Tongue (tissue), 2 donors: ENCODE results near the gene DHFR. TPM values are rescaled to one million over a fixed set of nuclear protein-coding genes. Genes with fewer than 3 reads are reported as not detected.
"Not testable (repeated sequence)": the region's sequence is repeated elsewhere in the genome, so short reads cannot be mapped to it uniquely, and the experiment has no call there.

Source experiments
- DNase-seq: peaks from one replicate; pipeline ENCODE4 v3.0.0-alpha.2; 2015
- total RNA-seq: library from RNA; depleted of rRNA; stranded (reverse); fragments of >200 nt; gene quantifications from one replicate; pipeline ENCODE4 v1.2.3, GENCODE V29; 2014

The DHFR gene
- total RNA-seq = 27.4 TPM

GRCh38 chr5:80654391-80655230 lies at the start of gene DHFR, which contains the start of gene MSH3:
TSS of gene DHFR (minus strand) at chr5:80654983. CDS start at chr5:80654489, 494 bp downstream.
TSS of gene MSH3 (plus strand) at chr5:80654652. CDS start at chr5:80654728, 76 bp downstream.
- peak; percentile 94 for DNase-seq

GRCh38 chr5:80704221-80704620 lies 49.4 kb upstream of the DHFR start:
- DNase-seq = no peak

DNA sequence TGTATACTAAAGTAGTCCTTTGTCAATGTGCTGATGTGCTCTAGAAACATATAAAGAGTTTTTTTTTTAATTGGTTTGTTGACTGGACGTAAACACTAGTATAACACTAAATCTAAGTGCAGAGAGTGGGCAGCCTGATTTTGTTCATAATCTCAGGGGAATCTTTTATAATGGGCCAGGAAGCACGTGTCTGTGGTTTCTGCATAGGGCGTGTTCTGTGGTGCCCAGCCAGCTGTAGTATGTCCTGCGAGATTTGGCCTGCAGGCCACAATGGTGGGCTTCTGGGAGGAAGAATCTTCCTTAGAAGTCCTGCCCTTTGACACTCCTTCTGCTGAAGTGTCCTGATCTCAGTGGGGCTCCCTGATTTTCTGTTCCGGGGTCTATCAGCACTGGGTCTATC lies 49.0 kb upstream of the DHFR start:
- no peak for DNase-seq

DNA sequence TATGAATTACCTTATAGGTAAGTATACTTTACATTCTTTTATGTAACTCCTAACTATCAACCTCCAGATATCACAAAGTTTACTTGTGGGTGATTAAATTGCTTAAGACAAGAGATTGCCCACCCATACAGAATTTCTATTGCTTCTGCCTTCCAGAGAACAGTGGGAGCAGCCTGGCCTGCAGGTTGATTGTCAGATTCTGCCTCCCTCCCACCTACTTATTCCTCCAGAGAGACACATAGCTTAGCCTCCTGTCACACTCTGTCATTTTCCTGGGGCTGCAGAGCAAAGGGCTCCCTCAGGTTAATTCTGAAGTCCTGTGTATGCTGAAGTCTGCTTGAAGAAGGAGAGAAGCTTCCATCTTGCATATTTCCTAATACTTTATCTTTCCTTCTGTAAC lies 48.5 kb upstream of the DHFR start:
- no peak for DNase-seq

- no peak for DNase-seq
These were observed 46.8 kb upstream of the DHFR start for GRCh38 chr5:80701597-80701996.

DNA sequence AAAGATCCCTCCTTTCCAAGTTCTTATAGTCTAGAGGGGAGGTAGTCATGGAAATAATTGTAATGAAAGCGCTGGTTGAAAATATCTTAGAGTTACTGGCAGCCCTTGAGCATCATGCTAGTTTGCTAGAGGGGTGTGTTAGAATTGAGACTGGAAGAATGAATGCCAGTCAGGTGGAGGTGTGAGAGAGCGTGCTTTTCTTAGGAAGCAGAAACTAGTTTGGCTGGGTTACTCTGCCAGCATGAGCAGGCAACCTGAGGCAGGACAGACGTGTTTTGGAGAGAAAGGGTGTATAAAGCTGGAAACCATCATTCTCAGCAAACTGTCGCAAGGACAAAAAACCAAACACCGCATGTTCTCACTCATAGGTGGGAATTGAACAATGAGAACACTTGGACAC lies 43.6 kb upstream of the DHFR start:
- no peak for DNase-seq

DNA sequence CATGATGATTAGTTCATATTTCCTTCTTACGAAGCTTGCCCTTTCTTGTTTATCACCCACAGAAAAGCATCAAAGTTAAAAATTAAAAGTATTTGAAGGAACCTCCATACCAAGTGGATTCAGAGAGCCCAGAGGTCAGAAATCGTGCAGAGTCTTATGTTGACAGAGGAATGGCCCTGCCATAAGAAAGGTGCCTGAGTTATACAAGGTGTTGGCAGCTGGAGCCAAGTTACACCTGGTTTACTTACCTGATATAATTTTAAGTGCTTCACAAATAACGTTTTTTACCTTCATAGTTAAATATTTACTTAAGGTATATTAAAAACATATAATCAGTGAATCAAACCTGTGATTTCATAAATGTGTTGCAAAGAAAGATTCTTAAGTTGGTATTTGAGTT lies 42.3 kb upstream of the DHFR start:
- DNase-seq = no peak

- no peak for DNase-seq
These were observed 41.7 kb upstream of the DHFR start for GRCh38 chr5:80696450-80696849.

- DNase-seq = no peak
These were observed 40.9 kb upstream of the DHFR start for GRCh38 chr5:80695666-80696065.

DNA sequence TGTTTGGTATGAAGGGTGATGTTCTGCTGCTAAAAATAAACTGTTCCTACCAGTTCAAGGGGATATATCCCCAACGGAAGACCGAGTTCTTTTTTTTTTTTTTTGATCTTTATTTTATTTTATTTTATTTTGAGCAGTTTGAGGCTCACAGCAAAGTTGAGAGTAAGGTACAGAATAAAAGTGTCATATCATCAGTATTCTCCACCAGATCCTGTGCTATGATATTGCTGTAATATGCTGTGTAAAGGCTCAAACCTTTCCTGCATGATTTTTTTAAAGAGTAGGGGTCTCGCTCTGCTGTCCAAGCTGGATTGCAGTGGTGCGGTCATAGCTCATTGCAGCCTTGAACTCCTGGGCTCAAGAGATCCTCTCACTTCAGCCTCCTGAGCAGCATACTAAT lies 34.8 kb upstream of the DHFR start:
- DNase-seq = no peak

- no peak for DNase-seq
These were observed 34.1 kb upstream of the DHFR start for GRCh38 chr5:80688648-80689420.

GRCh38 chr5:80686757-80687156 lies 32.0 kb upstream of the DHFR start:
- DNase-seq = peak; percentile 32

- peak; percentile 38 for DNase-seq
These were observed 21.9 kb upstream of the DHFR start for GRCh38 chr5:80676706-80677105.

DNA sequence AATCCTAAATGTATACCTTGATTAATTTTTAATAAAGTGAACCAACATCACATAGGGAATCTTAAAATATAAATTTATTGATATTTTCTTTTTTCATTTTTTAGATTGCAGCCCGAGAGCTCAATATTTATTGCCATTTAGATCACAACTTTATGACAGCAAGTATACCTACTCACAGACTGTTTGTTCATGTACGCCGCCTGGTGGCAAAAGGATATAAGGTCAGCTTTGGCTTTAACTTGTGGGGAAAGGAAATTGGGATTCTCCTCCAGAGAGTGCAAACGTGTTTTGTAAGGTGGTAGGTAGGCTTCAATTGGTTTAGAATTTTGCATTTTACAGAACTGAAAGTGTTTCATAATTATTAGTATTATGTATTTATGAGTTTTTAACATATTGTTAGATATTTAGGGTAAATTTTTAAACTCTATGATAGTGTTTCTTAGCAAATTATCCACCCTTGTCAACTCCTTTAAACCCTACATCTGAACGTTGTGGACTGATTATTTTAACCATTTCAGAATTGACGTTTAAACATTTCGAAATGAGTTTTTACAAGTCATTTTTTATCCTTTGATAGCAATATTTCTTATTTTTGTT lies 17.5 kb upstream of the DHFR start:
- DNase-seq = peak; percentile 90

DNA sequence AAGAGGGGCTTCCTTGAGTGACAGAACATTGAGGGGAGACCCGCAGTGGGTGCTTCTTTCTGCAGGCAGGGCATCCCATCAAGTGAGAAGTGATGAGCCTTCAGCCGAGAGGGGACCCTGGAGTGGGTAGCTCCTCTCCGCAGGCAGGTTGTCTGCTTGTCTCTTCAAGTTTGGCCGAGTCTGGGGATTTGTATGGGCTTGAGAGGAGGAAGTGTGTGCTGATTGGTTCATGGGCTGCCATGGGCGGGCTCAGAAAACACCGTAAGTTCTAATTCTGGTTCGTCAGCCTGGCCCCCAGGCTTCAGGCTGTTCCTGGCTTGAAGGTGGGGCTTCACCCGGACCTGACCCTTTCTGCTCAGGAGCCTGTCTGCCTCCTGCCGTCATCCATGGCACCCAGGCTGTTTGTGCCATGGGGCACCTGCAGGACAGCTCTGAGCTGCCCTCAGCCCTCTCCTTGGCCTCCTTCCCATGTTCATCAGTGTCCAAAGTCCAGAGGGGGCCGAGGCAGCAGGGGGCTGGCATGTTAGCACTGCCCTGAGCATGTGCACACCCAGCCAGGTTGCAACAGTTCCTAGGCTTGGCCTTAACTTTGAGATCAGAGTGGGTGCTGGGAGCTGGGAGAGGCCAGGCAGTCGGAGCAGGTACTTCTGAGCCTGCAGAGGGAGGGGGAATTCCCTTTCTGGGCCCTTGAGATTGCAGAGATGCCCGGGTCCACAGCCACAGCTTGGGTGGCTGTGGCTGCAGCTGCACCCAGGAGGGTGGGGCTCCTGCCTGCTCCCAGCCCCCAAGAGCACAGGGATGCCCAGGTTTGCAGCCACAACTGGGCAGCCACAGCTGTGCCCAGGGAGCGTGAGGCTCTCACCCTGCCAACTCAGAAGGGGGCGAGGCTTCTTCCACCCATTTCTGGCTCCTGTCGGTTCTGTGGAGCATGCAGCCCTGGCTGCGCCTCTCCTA lies 13.5 kb upstream of the DHFR start:
- no peak for DNase-seq

- no peak for DNase-seq
These were observed 12.6 kb upstream of the DHFR start for GRCh38 chr5:80667384-80667783.

DNA sequence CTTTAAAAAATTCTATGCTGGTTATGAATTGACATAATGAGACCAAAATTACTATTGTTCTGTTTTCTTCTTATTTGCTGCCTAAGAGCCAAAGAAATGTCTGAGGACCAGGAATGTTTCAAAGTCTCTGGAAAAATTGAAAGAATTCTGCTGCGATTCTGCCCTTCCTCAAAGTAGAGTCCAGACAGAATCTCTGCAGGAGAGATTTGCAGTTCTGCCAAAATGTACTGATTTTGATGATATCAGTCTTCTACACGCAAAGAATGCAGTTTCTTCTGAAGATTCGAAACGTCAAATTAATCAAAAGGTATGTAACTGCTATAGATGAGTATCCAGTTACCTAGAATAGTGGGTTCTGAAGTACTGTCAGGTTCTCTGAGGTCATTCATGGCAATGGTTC lies 10.3 kb upstream of the DHFR start:
- no peak for DNase-seq

- DNase-seq = no peak
These were observed 7.3 kb upstream of the DHFR start for GRCh38 chr5:80662108-80662507.

- DNase-seq = not testable (repeated sequence)
These were observed 5.9 kb upstream of the DHFR start for GRCh38 chr5:80660661-80661060.

DNA sequence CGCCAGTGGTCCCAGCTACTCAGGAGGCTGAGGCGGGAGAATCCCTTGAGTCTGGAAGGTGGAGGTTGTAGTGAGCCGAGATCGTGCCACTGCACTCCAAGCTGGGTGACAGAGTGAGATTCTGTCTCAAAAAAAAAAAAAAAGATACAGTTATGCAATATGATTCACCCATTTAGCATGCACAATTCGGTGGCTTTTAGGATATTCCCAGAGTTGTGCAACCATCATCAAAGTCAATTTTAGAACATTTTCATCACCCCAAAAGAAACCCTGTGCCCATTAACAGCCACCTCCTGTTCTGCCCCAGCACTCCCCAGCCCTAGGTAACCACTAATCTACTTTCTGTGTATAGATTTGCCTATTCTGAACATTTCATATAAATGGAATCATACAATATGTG lies 4.3 kb upstream of the DHFR start:
- no peak for DNase-seq

DNA sequence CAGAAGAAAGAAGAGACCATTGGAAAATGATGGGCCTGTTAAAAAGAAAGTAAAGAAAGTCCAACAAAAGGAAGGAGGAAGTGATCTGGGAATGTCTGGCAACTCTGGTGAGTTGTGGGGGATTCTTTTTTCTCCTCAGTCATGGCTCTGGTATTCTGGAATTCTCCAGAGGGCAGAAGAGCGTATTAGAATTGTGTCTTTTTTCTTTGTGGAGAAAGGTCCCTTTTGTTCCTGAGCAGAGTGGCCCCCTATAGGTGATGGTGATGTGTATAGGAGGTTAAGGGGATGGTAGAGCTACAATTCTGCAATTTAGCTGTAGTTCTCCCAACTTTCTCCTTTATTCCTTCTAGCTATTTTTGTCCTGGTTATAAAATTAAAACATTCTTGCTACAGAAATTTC lies 1.6 kb upstream of the DHFR start:
- DNase-seq = no peak

DNA sequence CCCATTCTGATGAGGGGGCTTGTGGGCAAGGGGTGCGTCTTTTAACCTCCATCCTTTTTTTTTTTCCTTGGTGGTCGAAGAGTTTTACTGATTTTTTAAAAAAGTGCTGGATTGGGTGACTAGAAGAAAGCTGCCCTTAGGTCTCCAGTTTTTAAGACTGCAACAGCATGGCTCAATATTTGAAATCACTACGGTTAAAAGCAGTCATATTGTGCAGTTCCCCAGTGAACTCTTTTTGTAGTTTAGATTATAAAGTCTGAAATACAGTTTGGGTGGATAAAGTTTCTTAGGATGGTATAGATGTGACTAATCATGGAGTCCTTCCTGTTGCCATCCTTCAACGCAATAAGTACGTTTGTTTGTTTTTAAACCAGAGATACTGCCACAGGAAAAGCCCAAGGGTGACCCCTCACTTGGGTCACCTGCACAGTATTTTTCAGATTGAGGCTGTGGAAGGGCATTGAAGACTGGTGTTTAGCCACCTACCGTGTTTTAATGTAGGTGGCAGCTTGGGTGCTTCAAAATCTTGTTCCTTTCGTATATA lies 520 bp upstream of the DHFR start:
- no peak for DNase-seq
